OCI-LY7 (cell line): ENCODE results near the gene CYB561. TPM values are rescaled to one million over a fixed set of nuclear protein-coding genes. Genes with fewer than 3 reads are reported as not detected.
"Not testable (repeated sequence)": the region's sequence is repeated elsewhere in the genome, so short reads cannot be mapped to it uniquely, and the experiment has no call there.

Experiments used
- BruUV-seq: library from RNA; stranded (reverse); fragments of 400-500 nt; replicated peaks from 2 replicates; lab custom pipeline; 2021; lab: Mats Ljungman, UMichigan
- CTCF ChIA-PET: fragments of 300-600 bp; sonication (Branson Sonifier 250); formaldehyde crosslinking; loops from one replicate; lab custom pipeline; 2022; ENCODE audit warnings: antibody characterized with exemption; ENCODE audit not compliant: unreplicated experiment; lab: Charles Lee
- POLR2A ChIA-PET: fragments of 300-600 bp; sonication (Branson Sonifier 250); formaldehyde crosslinking; loops from one replicate; lab custom pipeline; 2022; ENCODE audit warnings: antibody characterized with exemption; lab: Charles Lee
- DNase-seq: peaks from one replicate; pipeline ENCODE4 v3.0.0-alpha.2; 2015; ENCODE audit warnings: low spot score
- H2AFZ ChIP-seq: fragments of 200-600 bp; sonication (generic), shearing (Covaris generic); 2 replicates; pipeline ENCODE4 v1.6.1; 2014; ENCODE audit warnings: mild to moderate bottlenecking, antibody characterized with exemption, low read length, moderate library complexity
- H3K27ac ChIP-seq: fragments of 200-600 bp; sonication (generic); 2 replicates; pipeline ENCODE4 v1.5.1; 2014; ENCODE audit warnings: mixed run types, low read depth, mild to moderate bottlenecking, moderate library complexity, low read length, inconsistent platforms; ENCODE audit not compliant: poor library complexity, severe bottlenecking
- H3K36me3 ChIP-seq: fragments of 200-600 bp; sonication (generic); 2 replicates; pipeline ENCODE4 v1.6.1; 2014; ENCODE audit warnings: mild to moderate bottlenecking, antibody characterized with exemption, low read length, moderate library complexity, mixed read lengths; ENCODE audit not compliant: insufficient read depth
- H3K4me1 ChIP-seq: fragments of 200-600 bp; sonication (generic); 2 replicates; pipeline ENCODE4 v1.5.1; 2014; ENCODE audit warnings: mild to moderate bottlenecking, low read length; ENCODE audit not compliant: insufficient read depth, poor library complexity, severe bottlenecking
- H3K4me2 ChIP-seq: fragments of 200-600 bp; sonication (generic); 2 replicates; pipeline ENCODE4 v1.6.1; 2014; ENCODE audit warnings: mild to moderate bottlenecking, low read length
- H3K4me3 ChIP-seq: fragments of 200-600 bp; sonication (generic); 2 replicates; pipeline ENCODE4 v1.5.1; 2014; ENCODE audit warnings: mild to moderate bottlenecking, low read depth, low read length; ENCODE audit not compliant: poor library complexity, severe bottlenecking
- H3K79me2 ChIP-seq: fragments of 200-600 bp; sonication (generic); 2 replicates; pipeline ENCODE4 v1.6.1; 2016; ENCODE audit warnings: low read depth, mild to moderate bottlenecking, low read length, moderate library complexity, mixed read lengths; ENCODE audit not compliant: insufficient read depth
- H3K9me2 ChIP-seq: fragments of 200-600 bp; sonication (generic); 2 replicates; pipeline ENCODE4 v1.6.1; 2016; ENCODE audit warnings: mild to moderate bottlenecking, low read length, mixed read lengths; ENCODE audit not compliant: insufficient read depth
- H3K9me3 ChIP-seq: fragments of 200-600 bp; sonication (generic); 2 replicates; pipeline ENCODE4 v1.6.1; 2014; ENCODE audit warnings: mild to moderate bottlenecking, mixed run types, low read length, mixed read lengths
- H4K20me1 ChIP-seq: fragments of 200-600 bp; sonication (generic); 2 replicates; pipeline ENCODE4 v1.6.1; 2014; ENCODE audit warnings: mild to moderate bottlenecking, antibody characterized with exemption, low read length, moderate library complexity, mixed read lengths; ENCODE audit not compliant: insufficient read depth
- CTCF ChIP-seq: fragments of 200-600 bp; sonication (generic); conservative IDR thresholded peaks from 2 replicates; pipeline ENCODE4 v1.5.1; 2014; ENCODE audit warnings: mild to moderate bottlenecking, antibody characterized with exemption, low read length, moderate library complexity, mixed read lengths
- EZH2phosphoT487 ChIP-seq: fragments of 200-600 bp; sonication (generic); IDR thresholded peaks from 2 replicates; pipeline ENCODE4 v1.6.1; 2018; ENCODE audit warnings: low read depth, borderline replicate concordance, mild to moderate bottlenecking, mixed run types, antibody characterized with exemption, low read length, moderate library complexity, mixed read lengths
- intact Hi-C: fragments of 100-400 bp; cut with micrococcal nuclease; formaldehyde crosslinking; loops from one replicate; pipeline ENCODE4 v1.10.0; 2022; ENCODE audit not compliant: unreplicated experiment
- total RNA-seq, 2 experiments: library from RNA; depleted of rRNA in 1 of 2; stranded (reverse); fragments of >200 nt in 1 of 2; shearing (Covaris generic) in 1 of 2; gene quantifications; 2 replicates each; pipeline ENCODE4 v1.2.3, GENCODE V29; 2014 to 2022

CYB561 gene
- total RNA-seq, 2 experiments from 2014 or later = not detected

DNA sequence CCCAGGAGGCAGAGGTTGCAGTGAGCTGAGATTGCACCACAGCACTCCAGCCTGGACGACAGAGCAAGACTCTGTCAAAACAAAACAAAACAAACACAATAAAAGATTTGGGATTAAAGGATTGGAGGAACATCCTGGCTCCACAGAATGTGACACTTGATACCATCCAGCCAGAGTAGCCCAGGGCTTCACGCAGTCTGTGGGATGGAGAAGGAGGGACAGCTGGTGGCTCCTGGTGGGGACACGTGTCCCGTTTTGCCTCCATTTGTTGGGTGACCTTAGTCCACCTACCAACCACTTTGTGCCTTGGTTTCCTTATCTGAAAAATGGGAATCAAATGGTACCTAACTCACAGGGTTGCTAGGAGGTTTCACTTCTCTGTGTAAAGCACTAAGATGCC is 12.4 kb upstream of the CYB561 start:
- Histone ChIP-seq H3K4me2 (no peak overlapping the region), H3K4me1 (peaks cover 11% of the 10 kb centered on the region), H4K20me1 (no peaks in the 10 kb centered on the region), H3K27ac (no peak overlapping the region), H3K4me3 (no peak overlapping the region), H3K9me3 (no peaks in the 10 kb centered on the region), H3K36me3 (no peaks in the 10 kb centered on the region), H3K79me2 (no peaks in the 10 kb centered on the region), H3K9me2 (no peaks in the 10 kb centered on the region), H2AFZ (no peak overlapping the region)
- ChIA-PET CTCF (no interaction called here), POLR2A (no interaction called here)
- BruUV-seq = no TSS peak
- TF ChIP-seq CTCF (no peak), EZH2phosphoT487 (no peak)
- no peak for DNase-seq
- intact Hi-C loops = no loop called here

- POLR2A ChIA-PET = interaction anchor here (0.6 kb wide), 1 partner anchor 1759 kb away, joined by 3 read pairs; no protein-coding TSS in a partner anchor
- Histone ChIP-seq H3K9me2 (no peaks in the 10 kb centered on the region), H2AFZ (no peak overlapping the region), H3K79me2 (no peaks in the 10 kb centered on the region), H3K4me1 (no peaks in the 10 kb centered on the region), H3K36me3 (no peaks in the 10 kb centered on the region), H3K4me3 (no peak overlapping the region), H3K27ac (no peak overlapping the region), H4K20me1 (no peaks in the 10 kb centered on the region), H3K4me2 (no peak overlapping the region), H3K9me3 (no peaks in the 10 kb centered on the region)
- BruUV-seq = no TSS peak
- TF ChIP-seq CTCF = no peak
- TF ChIP-seq EZH2phosphoT487 = no peak
- CTCF ChIA-PET = no interaction called here
- intact Hi-C loops = no loop called here
- no peak for DNase-seq
These were observed 9.3 kb upstream of the CYB561 start for GRCh38 chr17:63455417-63455816.

DNA sequence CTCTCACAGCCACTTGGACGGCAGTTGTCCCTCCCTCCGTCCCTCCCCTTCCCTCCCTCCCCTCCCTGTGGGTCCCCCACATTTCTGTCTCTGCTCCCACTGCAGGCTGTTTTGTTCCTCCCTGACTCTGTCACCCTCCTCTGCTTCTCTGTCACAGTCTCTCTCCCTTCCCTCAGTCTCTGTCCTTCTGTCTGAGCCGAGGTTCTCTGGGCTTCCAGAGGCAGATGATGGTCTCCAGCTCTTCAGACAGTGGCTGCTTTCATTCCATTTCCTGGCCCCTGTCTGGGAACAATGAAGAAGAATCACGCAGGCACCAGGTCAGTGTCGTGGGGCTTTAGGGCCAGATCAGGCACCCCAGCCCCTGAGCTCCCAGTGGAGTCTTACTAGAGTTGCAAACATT is 8.8 kb upstream of the CYB561 start:
- POLR2A ChIA-PET = no interaction called here
- Histone ChIP-seq H3K4me2 (no peak overlapping the region), H3K36me3 (no peaks in the 10 kb centered on the region), H3K4me1 (no peaks in the 10 kb centered on the region), H2AFZ (no peak overlapping the region), H3K4me3 (no peak overlapping the region), H3K9me2 (no peaks in the 10 kb centered on the region), H4K20me1 (no peaks in the 10 kb centered on the region), H3K79me2 (no peaks in the 10 kb centered on the region), H3K27ac (no peak overlapping the region), H3K9me3 (no peaks in the 10 kb centered on the region)
- no peak for DNase-seq
- CTCF ChIA-PET = no interaction called here
- intact Hi-C loops = no loop called here
- TF ChIP-seq CTCF (no peak), EZH2phosphoT487 (no peak)
- BruUV-seq = no TSS peak

- BruUV-seq, CTCF ChIA-PET, H3K27ac ChIP-seq: not testable (repeated sequence)
These were observed 8.3 kb upstream of the CYB561 start for GRCh38 chr17:63454357-63454756.

More at GRCh38 chr17:63454357-63454756, 8.3 kb upstream of the CYB561 start:
- H3K9me3 ChIP-seq, H3K4me1 ChIP-seq, H4K20me1 ChIP-seq, H3K4me3 ChIP-seq, DNase-seq, H3K9me2 ChIP-seq, H3K4me2 ChIP-seq, H3K79me2 ChIP-seq, H2AFZ ChIP-seq, H3K36me3 ChIP-seq, intact Hi-C loops, POLR2A ChIA-PET: not testable (repeated sequence)
